PC-3 (cell line): ENCODE measurements around the gene RHBDD3. TPM values are rescaled to one million over a fixed set of nuclear protein-coding genes. Genes with fewer than 3 reads are reported as not detected.
"Not testable (repeated sequence)": the region's sequence is repeated elsewhere in the genome, so short reads cannot be mapped to it uniquely, and the experiment has no call there.

Experiments
- ATAC-seq: fragments of 200-7000 bp; cut with Tn5 transposase; 2 replicates; pipeline ENCODE4 v1.9.1; 2020; ENCODE audit warnings: mild to moderate bottlenecking, moderate library complexity
- BruUV-seq: library from RNA; stranded (reverse); fragments of 400-500 nt; replicated peaks from 2 replicates; lab custom pipeline; 2021; lab: Mats Ljungman, UMichigan
- CTCF ChIA-PET: fragments of 300-600 bp; sonication (Branson Sonifier 250); formaldehyde crosslinking; loops from one replicate; lab custom pipeline; 2022; ENCODE audit warnings: antibody characterized with exemption; lab: Charles Lee
- POLR2A ChIA-PET: fragments of 300-600 bp; sonication (Branson Sonifier 250); formaldehyde crosslinking; loops from one replicate; lab custom pipeline; 2022; ENCODE audit warnings: antibody characterized with exemption; ENCODE audit not compliant: unreplicated experiment; lab: Charles Lee
- DNase-seq: peaks from one replicate; pipeline ENCODE4 v3.0.0-alpha.2; 2015
- H2AFZ ChIP-seq: fragments of 300-600 bp; sonication (generic); 2 replicates; pipeline ENCODE4 v1.6.0; 2016; ENCODE audit warnings: antibody characterized with exemption, low read length
- H3F3A ChIP-seq: fragments of 300-600 bp; sonication (generic); one replicate; pipeline ENCODE4 v1.6.0; 2017; ENCODE audit warnings: antibody characterized with exemption, low read length, control low read depth, mild to moderate bottlenecking; ENCODE audit not compliant: unreplicated experiment
- H3K27ac ChIP-seq: fragments of 300-600 bp; sonication (generic); 2 replicates; pipeline ENCODE4 v1.5.1; 2016; ENCODE audit warnings: mild to moderate bottlenecking, low read length
- H3K27me3 ChIP-seq: fragments of 300-600 bp; sonication (generic); 2 replicates; pipeline ENCODE4 v1.6.1; 2016; ENCODE audit warnings: low read length, mixed read lengths
- H3K36me3 ChIP-seq: fragments of 300-600 bp; sonication (generic); 2 replicates; pipeline ENCODE4 v1.6.1; 2016; ENCODE audit warnings: low read depth, mixed run types, low read length, mixed read lengths
- H3K4me1 ChIP-seq: fragments of 300-600 bp; sonication (generic); 2 replicates; pipeline ENCODE4 v1.5.1; 2016; ENCODE audit warnings: low read length; ENCODE audit not compliant: insufficient read depth
- H3K4me2 ChIP-seq: fragments of 300-600 bp; sonication (generic); 2 replicates; pipeline ENCODE4 v1.6.0; 2016; ENCODE audit warnings: low read length
- H3K4me3 ChIP-seq: fragments of 300-600 bp; sonication (generic); 2 replicates; pipeline ENCODE4 v1.5.1; 2016; ENCODE audit warnings: mild to moderate bottlenecking, low read length, mixed read lengths
- H3K79me2 ChIP-seq: fragments of 300-600 bp; sonication (generic); 2 replicates; pipeline ENCODE4 v1.6.1; 2017; ENCODE audit warnings: low read length, mixed read lengths
- H3K9ac ChIP-seq: fragments of 300-600 bp; sonication (generic); 2 replicates; pipeline ENCODE4 v1.6.0; 2016; ENCODE audit warnings: mild to moderate bottlenecking, low read length
- H3K9me2 ChIP-seq: fragments of 300-600 bp; sonication (generic); replicated peaks from 2 replicates; pipeline ENCODE4 v1.6.1; 2016; ENCODE audit warnings: mixed run types, low read length, mixed read lengths
- H3K9me3 ChIP-seq: fragments of 300-600 bp; sonication (generic); 2 replicates; pipeline ENCODE4 v1.6.1; 2016; ENCODE audit warnings: low read length, mixed read lengths
- H4K20me1 ChIP-seq: fragments of 300-600 bp; sonication (generic); 2 replicates; pipeline ENCODE4 v1.6.1; 2016; ENCODE audit warnings: low read length, mixed read lengths
- CTCF ChIP-seq: fragments of 300-600 bp; sonication (generic); conservative IDR thresholded peaks from 2 replicates; pipeline ENCODE4 v1.5.1; 2017; ENCODE audit warnings: antibody characterized with exemption, low read depth, mild to moderate bottlenecking, low read length
- EZH2 ChIP-seq: fragments of 300-600 bp; sonication (generic); IDR thresholded peaks from one replicate; pipeline ENCODE4 v1.6.1; 2017; ENCODE audit warnings: antibody characterized with exemption, mild to moderate bottlenecking, low read length; ENCODE audit not compliant: unreplicated experiment
- EZH2phosphoT487 ChIP-seq: fragments of 300-600 bp; sonication (generic); IDR thresholded peaks from 2 replicates; pipeline ENCODE4 v1.6.1; 2018; ENCODE audit warnings: mild to moderate bottlenecking, antibody characterized with exemption, low read length, borderline replicate concordance
- intact Hi-C: fragments of 100-400 bp; cut with micrococcal nuclease; formaldehyde crosslinking; loops from 2 replicates; pipeline ENCODE4 v1.9.0; 2023
- total RNA-seq: library from RNA; depleted of rRNA; stranded (reverse); fragments of >200 nt; gene quantifications from 2 replicates; pipeline ENCODE4 v1.2.3, GENCODE V29; 2014

The RHBDD3 gene
- total RNA-seq, 1 experiment from 2014 or later, result 23.7 TPM

GRCh38 chr22:29251265-29251664, 16.5 kb downstream of the RHBDD3 start:
- no peak for ATAC-seq
- no peaks in the 10 kb centered on the region for H3K79me2 ChIP-seq
- no TSS peak for BruUV-seq
- H3K36me3 ChIP-seq, result no peaks in the 10 kb centered on the region
- no peak for TF ChIP-seq CTCF
- TF ChIP-seq EZH2, result no peak
- TF ChIP-seq EZH2phosphoT487, result no peak
- H3K27ac ChIP-seq, result no peak overlapping the region
- no peaks in the 10 kb centered on the region for H3K4me1 ChIP-seq
- H3F3A ChIP-seq, result no peaks in the 10 kb centered on the region
- ChIA-PET POLR2A (no interaction called here), CTCF (no interaction called here)
- no peaks in the 10 kb centered on the region for H3K27me3 ChIP-seq
- no peak overlapping the region for H2AFZ ChIP-seq
- H3K4me3 ChIP-seq, result no peak overlapping the region
- no peak overlapping the region for H3K9ac ChIP-seq
- no peaks in the 10 kb centered on the region for H3K9me2 ChIP-seq
- no peaks in the 10 kb centered on the region for H3K9me3 ChIP-seq
- intact Hi-C loops, result no loop called here
- no peak overlapping the region for H3K4me2 ChIP-seq
- DNase-seq, result no peak
- H4K20me1 ChIP-seq, result no peaks in the 10 kb centered on the region

- H4K20me1 ChIP-seq, H3K9me2 ChIP-seq, H3K9ac ChIP-seq, H3F3A ChIP-seq, CTCF ChIA-PET, DNase-seq, H2AFZ ChIP-seq, intact Hi-C loops, H3K36me3 ChIP-seq, H3K27me3 ChIP-seq, POLR2A ChIA-PET, H3K27ac ChIP-seq, BruUV-seq, H3K4me2 ChIP-seq, H3K9me3 ChIP-seq, H3K79me2 ChIP-seq, H3K4me1 ChIP-seq, ATAC-seq, H3K4me3 ChIP-seq: not testable (repeated sequence)
Observed at GRCh38 chr22:29247891-29248290, 19.9 kb downstream of the RHBDD3 start.

GRCh38 chr22:29245626-29246385, 22.0 kb downstream of the RHBDD3 start:
- Histone ChIP-seq H4K20me1 (no peaks in the 10 kb centered on the region), H3K9ac (no peak overlapping the region), H2AFZ (no peak overlapping the region), H3K27ac (no peak overlapping the region), H3K9me2 (no peaks in the 10 kb centered on the region), H3K4me2 (no peak overlapping the region), H3K79me2 (no peaks in the 10 kb centered on the region), H3K4me3 (no peak overlapping the region), H3K9me3 (0 out of 2 replicates have a peak, but pooled peaks cover 4% of the 10 kb centered on the region), H3K4me1 (no peaks in the 10 kb centered on the region), H3F3A (no peaks in the 10 kb centered on the region), H3K27me3 (no peaks in the 10 kb centered on the region), H3K36me3 (no peaks in the 10 kb centered on the region)
- POLR2A ChIA-PET, result no interaction called here
- intact Hi-C loops, result loop anchor here (2.0 kb wide), 1 partner anchor 43 kb away; no protein-coding TSS in a partner anchor
- TF ChIP-seq CTCF (peak; percentile 87), EZH2phosphoT487 (no peak)
- no TSS peak for BruUV-seq
- ATAC-seq, result peak; percentile 76
- DNase-seq, result peak; percentile 68
- CTCF ChIA-PET, result interaction anchor here (0.5 to 1.2 kb wide), 5 partner anchors 10 to 96 kb away, joined by 3 to 6 read pairs (median 4); partner anchors contain the start of gene EMID1
